ENCODE data around the gene ASPSCR1. TPM values are rescaled to one million over a fixed set of nuclear protein-coding genes. Genes with fewer than 3 reads are reported as not detected.

ASPSCR1 gene
- total and polyA plus RNA-seq, 2 of the 13 experiments (the other 11 are each of a cell fraction or from before 2014, with no cell fraction given), result 274 to 314 TPM

GRCh38 chr17:82045936-82046484, 68.6 kb downstream of the ASPSCR1 start (continued):
- TF ChIP-seq ZNF546 (CRISPR knock-in tag; conservative IDR thresholded peaks at IDR 0.05) (no peak), PAWR (CRISPR knock-in tag; IDR thresholded peaks at IDR 0.05; ENCODE audit: borderline replicate concordance) (no peak), ZFYVE20 (CRISPR knock-in tag; IDR thresholded peaks at IDR 0.05; ENCODE audit: borderline replicate concordance, low read depth) (no peak), GMEB1 (CRISPR knock-in tag; IDR thresholded peaks at IDR 0.05; ENCODE audit: borderline replicate concordance) (no peak), RFXANK (CRISPR knock-in tag; IDR thresholded peaks at IDR 0.05) (no peak), ZNF572 (CRISPR knock-in tag; IDR thresholded peaks at IDR 0.05) (no peak), POLR2AphosphoS2 (IDR thresholded peaks at IDR 0.05; ENCODE audit: low read depth, low read length) (no peak), AGO2 (optimal IDR thresholded peaks at IDR 0.05; ENCODE audit: low read depth, low read length) (peak; percentile 74), POLR2G (IDR thresholded peaks at IDR 0.05; ENCODE audit: low read depth, low read length) (peak; percentile 55), KDM2A (CRISPR knock-in tag; IDR thresholded peaks at IDR 0.05; ENCODE audit: borderline replicate concordance, low read depth) (no peak), SRF (IDR thresholded peaks at IDR 0.05; ENCODE audit: low read depth, low read length) (no peak), RAD21 (CRISPR knock-in tag; IDR thresholded peaks at IDR 0.05) (no peak), RBM22 (optimal IDR thresholded peaks at IDR 0.05; ENCODE audit: low read length) (peak; percentile 47), ZNF687 (CRISPR knock-in tag; IDR thresholded peaks at IDR 0.05) (peak; percentile 43), PHF20 (CRISPR knock-in tag; IDR thresholded peaks at IDR 0.05) (no peak), ZBTB38 (CRISPR knock-in tag; IDR thresholded peaks at IDR 0.05) (peak; percentile 68; the same call in 1 of the 2 replicates), BCL6 (CRISPR knock-in tag; IDR thresholded peaks at IDR 0.05) (no peak), NFATC3 (CRISPR knock-in tag; IDR thresholded peaks at IDR 0.05) (no peak), KMT2A (CRISPR knock-in tag; IDR thresholded peaks at IDR 0.05) (no peak)
- TF ChIP-seq, protein P1, sequence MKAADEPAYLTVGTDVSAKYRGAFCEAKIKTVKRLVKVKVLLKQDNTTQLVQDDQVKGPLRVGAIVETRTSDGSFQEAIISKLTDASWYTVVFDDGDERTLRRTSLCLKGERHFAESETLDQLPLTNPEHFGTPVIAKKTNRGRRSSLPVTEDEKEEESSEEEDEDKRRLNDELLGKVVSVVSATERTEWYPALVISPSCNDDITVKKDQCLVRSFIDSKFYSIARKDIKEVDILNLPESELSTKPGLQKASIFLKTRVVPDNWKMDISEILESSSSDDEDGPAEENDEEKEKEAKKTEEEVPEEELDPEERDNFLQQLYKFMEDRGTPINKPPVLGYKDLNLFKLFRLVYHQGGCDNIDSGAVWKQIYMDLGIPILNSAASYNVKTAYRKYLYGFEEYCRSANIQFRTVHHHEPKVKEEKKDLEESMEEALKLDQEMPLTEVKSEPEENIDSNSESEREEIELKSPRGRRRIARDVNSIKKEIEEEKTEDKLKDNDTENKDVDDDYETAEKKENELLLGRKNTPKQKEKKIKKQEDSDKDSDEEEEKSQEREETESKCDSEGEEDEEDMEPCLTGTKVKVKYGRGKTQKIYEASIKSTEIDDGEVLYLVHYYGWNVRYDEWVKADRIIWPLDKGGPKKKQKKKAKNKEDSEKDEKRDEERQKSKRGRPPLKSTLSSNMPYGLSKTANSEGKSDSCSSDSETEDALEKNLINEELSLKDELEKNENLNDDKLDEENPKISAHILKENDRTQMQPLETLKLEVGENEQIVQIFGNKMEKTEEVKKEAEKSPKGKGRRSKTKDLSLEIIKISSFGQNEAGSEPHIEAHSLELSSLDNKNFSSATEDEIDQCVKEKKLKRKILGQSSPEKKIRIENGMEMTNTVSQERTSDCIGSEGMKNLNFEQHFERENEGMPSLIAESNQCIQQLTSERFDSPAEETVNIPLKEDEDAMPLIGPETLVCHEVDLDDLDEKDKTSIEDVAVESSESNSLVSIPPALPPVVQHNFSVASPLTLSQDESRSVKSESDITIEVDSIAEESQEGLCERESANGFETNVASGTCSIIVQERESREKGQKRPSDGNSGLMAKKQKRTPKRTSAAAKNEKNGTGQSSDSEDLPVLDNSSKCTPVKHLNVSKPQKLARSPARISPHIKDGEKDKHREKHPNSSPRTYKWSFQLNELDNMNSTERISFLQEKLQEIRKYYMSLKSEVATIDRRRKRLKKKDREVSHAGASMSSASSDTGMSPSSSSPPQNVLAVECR (CRISPR knock-in tag; IDR thresholded peaks at IDR 0.05; ENCODE audit: borderline replicate concordance), result no peak
